ENCODE data around the gene FPGS. TPM values are rescaled to one million over a fixed set of nuclear protein-coding genes. Genes with fewer than 3 reads are reported as not detected.

FPGS gene
- total and polyA plus RNA-seq, 2 donors (not counting 1 experiment from before 2014, with no cell fraction given): 103 to 136 TPM

- Histone ChIP-seq H3K9me3 (ENCODE audit: control extremely low read depth in 1 of 3, control insufficient read depth in 2 of 3, insufficient read depth in 1 of 3, low read length in 2 of 3) (no peaks in the 10 kb centered on the region), H3K4me2 (replicated peaks; ENCODE audit: low read depth, low read length, poor library complexity, severe bottlenecking) (peak overlapping the region; percentile 98), H3K27me3 (replicated peaks in 1 of 4; ENCODE audit: control extremely low read depth in 1 of 4, control insufficient read depth in 3 of 4, insufficient read depth in 4 of 4, low read length in 3 of 4) (no peaks in the 10 kb centered on the region), H2AFZ (ENCODE audit: insufficient read depth, low read depth, low read length, poor library complexity, severe bottlenecking) (peak overlapping the region; percentile 89), H3K27ac (ENCODE audit: low read length in 2 of 2) (peak overlapping the region; percentile 68 to 88), H3K79me2 (ENCODE audit: control insufficient read depth, insufficient read depth, low read length) (peaks cover 47% of the 10 kb centered on the region), H4K20me1 (ENCODE audit: control insufficient read depth, insufficient read depth, low read length, poor library complexity, severe bottlenecking) (peaks cover 8% of the 10 kb centered on the region), H3K4me1 (ENCODE audit: control insufficient read depth in 2 of 2, insufficient read depth in 2 of 2, low read length in 2 of 2) (peaks cover 27 to 38% of the 10 kb centered on the region in 2 donors), H3K9ac (ENCODE audit: low read length) (peak overlapping the region; percentile 98), H3K36me3 (replicated peaks in 1 of 2; ENCODE audit: control extremely low read depth in 1 of 2, control insufficient read depth in 1 of 2, extremely low read depth in 1 of 2, insufficient read depth in 2 of 2, low read length in 1 of 2) (peaks cover 0 to 13% of the 10 kb centered on the region in 2 experiments), H3K4me3 (ENCODE audit: control extremely low read depth in 1 of 5, extremely low read depth in 1 of 5, insufficient read depth in 1 of 5, low read depth in 2 of 5, low read length in 4 of 5) (peak overlapping the region; percentile 14 to 92 (median 57))
- peaks cover 39% of the 10 kb centered on the region for H3K4me1 Mint-ChIP-seq
- intact Hi-C loops (cut with micrococcal nuclease): loop anchor here (1.0 to 2.0 kb wide), 7 partner anchors 16 to 405 kb away; partner anchors contain the start of genes CDK9, PTRH1, SLC2A8 and ST6GALNAC4
- peak overlapping the region; percentile 92 for H3K27ac Mint-ChIP-seq
- no peaks in the 10 kb centered on the region for H3K27me3 Mint-ChIP-seq
- H3K9me3 Mint-ChIP-seq (ENCODE audit: insufficient read depth): no peaks in the 10 kb centered on the region
- CTCF ChIA-PET: interaction anchor here (0.6 to 2.5 kb wide), 11 partner anchors 13 to 140 kb away, joined by 3 to 16 read pairs (median 4); partner anchors contain the start of genes PTRH1, TOR2A and TTC16
- DNase-seq (no peak), ATAC-seq (ENCODE audit: low read depth) (no peak)
- 3% methylated on average over 4 of the region's 10 CpGs for WGBS (ENCODE audit: insufficient coverage)
- TF ChIP-seq, protein P1, sequence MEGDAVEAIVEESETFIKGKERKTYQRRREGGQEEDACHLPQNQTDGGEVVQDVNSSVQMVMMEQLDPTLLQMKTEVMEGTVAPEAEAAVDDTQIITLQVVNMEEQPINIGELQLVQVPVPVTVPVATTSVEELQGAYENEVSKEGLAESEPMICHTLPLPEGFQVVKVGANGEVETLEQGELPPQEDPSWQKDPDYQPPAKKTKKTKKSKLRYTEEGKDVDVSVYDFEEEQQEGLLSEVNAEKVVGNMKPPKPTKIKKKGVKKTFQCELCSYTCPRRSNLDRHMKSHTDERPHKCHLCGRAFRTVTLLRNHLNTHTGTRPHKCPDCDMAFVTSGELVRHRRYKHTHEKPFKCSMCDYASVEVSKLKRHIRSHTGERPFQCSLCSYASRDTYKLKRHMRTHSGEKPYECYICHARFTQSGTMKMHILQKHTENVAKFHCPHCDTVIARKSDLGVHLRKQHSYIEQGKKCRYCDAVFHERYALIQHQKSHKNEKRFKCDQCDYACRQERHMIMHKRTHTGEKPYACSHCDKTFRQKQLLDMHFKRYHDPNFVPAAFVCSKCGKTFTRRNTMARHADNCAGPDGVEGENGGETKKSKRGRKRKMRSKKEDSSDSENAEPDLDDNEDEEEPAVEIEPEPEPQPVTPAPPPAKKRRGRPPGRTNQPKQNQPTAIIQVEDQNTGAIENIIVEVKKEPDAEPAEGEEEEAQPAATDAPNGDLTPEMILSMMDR (IDR thresholded peaks at IDR 0.05): no peak
- TF ChIP-seq EZH2 (IDR thresholded peaks at IDR 0.05; ENCODE audit: borderline replicate concordance, insufficient read depth, low read depth, low read length, poor library complexity, severe bottlenecking): no peak
- POLR2A ChIA-PET: interaction anchor here (0.7 to 2.5 kb wide), 6 partner anchors 9 to 112 kb away, joined by 3 to 11 read pairs (median 4); partner anchors contain the start of gene CDK9
- peak overlapping the region; percentile 91 for H3K4me3 Mint-ChIP-seq
Measured at GRCh38 chr9:127801955-127802575, 617 bp upstream of the FPGS start.

Data from B cell (primary cell).